ENCODE measurements around the gene CD80.
"Not testable (repeated sequence)": the region's sequence is repeated elsewhere in the genome, so short reads cannot be mapped to it uniquely, and the experiment has no call there.

CD80 gene

DNA sequence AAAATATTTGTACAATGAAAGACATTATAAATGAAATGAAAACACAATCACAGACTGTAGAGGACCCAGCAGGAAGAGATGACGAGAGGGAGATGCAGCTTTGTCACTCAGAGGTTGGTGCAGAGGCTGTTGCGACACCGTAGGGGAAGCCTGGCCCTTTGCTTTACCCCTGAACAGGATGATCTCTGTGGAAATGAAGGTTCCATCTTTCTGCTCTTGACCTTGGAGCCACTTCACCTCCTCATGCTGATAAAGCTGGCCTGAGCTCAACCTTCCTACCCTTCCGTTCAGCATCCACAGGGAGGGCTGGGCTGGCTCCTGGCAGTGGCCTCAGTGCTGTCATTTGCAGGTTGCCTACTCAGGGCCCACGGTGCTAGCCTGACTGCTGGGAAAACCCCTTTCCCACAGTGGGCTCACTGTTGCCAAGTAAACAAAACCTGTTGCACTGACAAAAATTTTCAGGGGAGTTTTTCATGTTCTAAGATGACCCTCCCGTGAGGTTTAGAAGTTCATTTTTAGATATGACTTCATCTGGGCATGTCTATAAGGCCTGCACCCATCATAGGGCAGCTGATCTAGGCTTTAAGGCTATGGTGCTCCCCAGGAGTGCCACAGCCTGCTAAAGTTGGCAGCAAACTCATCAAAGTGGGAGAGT, 3.0 kb upstream of the CD80 start:
- Histone ChIP-seq H3K9me3 (ENCODE audit: control insufficient read depth in 2 of 2, low read length in 2 of 2) (no peaks in the 10 kb centered on the region), H3K27me3 (ENCODE audit: control insufficient read depth in 2 of 2, insufficient read depth in 2 of 2, low read length in 2 of 2) (no peaks in the 10 kb centered on the region), H3K4me3 (ENCODE audit: low read length in 2 of 2) (no peak overlapping the region), H3K9ac (ENCODE audit: low read depth in 1 of 2, low read length in 2 of 2) (no peak overlapping the region), H3K4me1 (ENCODE audit: control insufficient read depth in 2 of 2, insufficient read depth in 2 of 2, low read length in 2 of 2) (no peaks in the 10 kb centered on the region), H3K27ac (ENCODE audit: low read depth in 2 of 2, low read length in 2 of 2) (no peak overlapping the region), H3K36me3 (ENCODE audit: control insufficient read depth in 2 of 2, insufficient read depth in 2 of 2, low read length in 2 of 2) (no peaks in the 10 kb centered on the region)

DNA sequence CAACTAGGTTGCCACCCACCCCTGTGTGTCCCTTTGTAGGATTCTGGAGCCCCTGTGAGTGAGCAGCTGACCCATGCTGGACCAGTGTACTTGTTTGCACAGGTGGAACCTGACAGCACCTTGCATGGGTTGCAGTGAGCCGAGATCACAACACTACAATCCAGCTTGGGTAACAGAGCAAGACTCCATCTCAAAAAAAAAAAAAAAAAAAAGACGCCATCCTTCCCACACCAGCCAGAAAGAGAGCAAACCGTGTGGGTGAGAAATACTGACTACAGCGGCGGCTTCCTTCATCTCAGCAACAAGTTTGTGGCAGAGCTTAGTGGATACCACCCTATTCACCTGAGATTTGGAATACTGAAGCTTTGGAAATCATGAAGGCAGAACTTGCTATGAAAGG, 746 bp upstream of the CD80 start:
- H3K27ac ChIP-seq (ENCODE audit: low read depth in 2 of 2, low read length in 2 of 2) = no peak overlapping the region

DNA sequence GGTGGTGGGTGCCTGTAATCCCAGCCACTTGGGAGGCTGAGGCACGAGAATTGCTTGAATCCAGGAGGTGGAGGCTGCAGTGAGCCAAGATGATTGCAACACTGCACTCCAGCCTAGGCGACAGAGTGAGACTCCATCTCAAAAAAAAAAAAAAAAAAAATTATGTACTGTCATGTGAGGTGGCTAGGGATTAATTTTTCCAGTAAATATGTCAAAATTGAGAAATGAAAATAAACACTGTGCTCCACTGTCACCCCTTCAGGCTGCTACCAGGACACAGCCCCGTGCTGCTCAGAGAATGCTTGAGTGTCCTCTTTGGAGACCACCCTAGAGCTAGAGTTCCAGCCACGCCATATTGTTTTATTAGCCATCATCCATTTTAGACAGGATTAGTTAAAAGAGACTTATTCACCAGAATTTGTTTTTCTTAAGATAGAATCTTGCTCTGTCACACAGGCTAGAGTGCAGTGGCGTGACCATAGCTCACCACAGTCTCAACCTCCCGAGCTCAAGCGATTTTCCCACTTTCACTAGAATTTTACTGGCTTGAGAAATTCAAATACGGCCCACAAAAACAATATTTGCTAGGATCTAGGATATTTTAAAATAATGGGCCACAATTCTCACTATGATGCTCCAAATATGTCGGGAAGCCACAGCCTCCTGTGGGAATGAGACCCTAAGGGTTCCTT, 642 bp downstream of the CD80 start:
- no peaks in the 10 kb centered on the region for H3K4me1 ChIP-seq (ENCODE audit: control insufficient read depth in 2 of 2, insufficient read depth in 2 of 2, low read length in 2 of 2)
- H3K27ac ChIP-seq (ENCODE audit: low read depth in 2 of 2, low read length in 2 of 2) = no peak overlapping the region

More for the DNA sequence above, 746 bp upstream of the CD80 start:
- Histone ChIP-seq H3K9ac (ENCODE audit: low read depth in 1 of 2, low read length in 2 of 2) (no peak overlapping the region), H3K4me3 (ENCODE audit: low read length in 2 of 2) (no peak overlapping the region), H3K9me3 (ENCODE audit: control insufficient read depth in 2 of 2, low read length in 2 of 2) (no peaks in the 10 kb centered on the region), H3K36me3 (ENCODE audit: control insufficient read depth in 2 of 2, insufficient read depth in 2 of 2, low read length in 2 of 2) (no peaks in the 10 kb centered on the region), H3K4me1 (ENCODE audit: control insufficient read depth in 2 of 2, insufficient read depth in 2 of 2, low read length in 2 of 2) (no peaks in the 10 kb centered on the region), H3K27me3 (ENCODE audit: control insufficient read depth in 2 of 2, insufficient read depth in 2 of 2, low read length in 2 of 2) (no peaks in the 10 kb centered on the region)

DNA sequence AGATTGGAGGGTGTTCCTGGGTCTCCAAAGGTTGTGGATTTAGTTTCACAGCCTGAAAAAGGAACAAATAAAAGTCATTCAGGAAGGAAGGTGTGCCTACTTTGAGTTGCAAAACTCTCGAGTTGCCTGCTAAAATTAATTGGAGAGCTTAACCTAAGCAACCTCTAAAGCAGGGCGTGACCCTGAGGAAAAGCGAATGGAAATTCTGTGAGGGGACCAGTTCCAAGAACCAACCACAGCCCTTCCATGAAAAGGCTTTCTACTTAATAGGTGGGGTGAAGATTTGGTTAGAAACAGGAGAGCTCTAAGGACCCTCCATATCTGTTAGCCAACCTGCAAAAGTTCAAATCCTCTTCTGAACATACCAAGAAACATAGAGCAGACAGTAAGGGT, 1.5 kb downstream of the CD80 start:
- H3K4me3 ChIP-seq (ENCODE audit: low read length in 2 of 2) = no peak overlapping the region
- no peaks in the 10 kb centered on the region for H3K27me3 ChIP-seq (ENCODE audit: control insufficient read depth in 2 of 2, insufficient read depth in 2 of 2, low read length in 2 of 2)
- H3K36me3 ChIP-seq (ENCODE audit: control insufficient read depth in 2 of 2, insufficient read depth in 2 of 2, low read length in 2 of 2) = no peaks in the 10 kb centered on the region
- no peak overlapping the region for H3K27ac ChIP-seq (ENCODE audit: low read depth in 2 of 2, low read length in 2 of 2)
- no peak overlapping the region for H3K9ac ChIP-seq (ENCODE audit: low read depth in 1 of 2, low read length in 2 of 2)
- no peaks in the 10 kb centered on the region for H3K9me3 ChIP-seq (ENCODE audit: control insufficient read depth in 2 of 2, low read length in 2 of 2)
- H3K4me1 ChIP-seq (ENCODE audit: control insufficient read depth in 2 of 2, insufficient read depth in 2 of 2, low read length in 2 of 2) = no peaks in the 10 kb centered on the region

More for the DNA sequence above, 642 bp downstream of the CD80 start:
- peak overlapping the region in 1 of 2 donors; percentile 44 for H3K4me3 ChIP-seq (ENCODE audit: low read length in 2 of 2)
- H3K9ac ChIP-seq (ENCODE audit: low read depth in 1 of 2, low read length in 2 of 2) = peak overlapping the region in 1 of 2 donors; percentile 2
- H3K36me3 ChIP-seq (ENCODE audit: control insufficient read depth in 2 of 2, insufficient read depth in 2 of 2, low read length in 2 of 2) = no peaks in the 10 kb centered on the region
- H3K27me3 ChIP-seq (ENCODE audit: control insufficient read depth in 2 of 2, insufficient read depth in 2 of 2, low read length in 2 of 2) = no peaks in the 10 kb centered on the region
- no peaks in the 10 kb centered on the region for H3K9me3 ChIP-seq (ENCODE audit: control insufficient read depth in 2 of 2, low read length in 2 of 2)

DNA sequence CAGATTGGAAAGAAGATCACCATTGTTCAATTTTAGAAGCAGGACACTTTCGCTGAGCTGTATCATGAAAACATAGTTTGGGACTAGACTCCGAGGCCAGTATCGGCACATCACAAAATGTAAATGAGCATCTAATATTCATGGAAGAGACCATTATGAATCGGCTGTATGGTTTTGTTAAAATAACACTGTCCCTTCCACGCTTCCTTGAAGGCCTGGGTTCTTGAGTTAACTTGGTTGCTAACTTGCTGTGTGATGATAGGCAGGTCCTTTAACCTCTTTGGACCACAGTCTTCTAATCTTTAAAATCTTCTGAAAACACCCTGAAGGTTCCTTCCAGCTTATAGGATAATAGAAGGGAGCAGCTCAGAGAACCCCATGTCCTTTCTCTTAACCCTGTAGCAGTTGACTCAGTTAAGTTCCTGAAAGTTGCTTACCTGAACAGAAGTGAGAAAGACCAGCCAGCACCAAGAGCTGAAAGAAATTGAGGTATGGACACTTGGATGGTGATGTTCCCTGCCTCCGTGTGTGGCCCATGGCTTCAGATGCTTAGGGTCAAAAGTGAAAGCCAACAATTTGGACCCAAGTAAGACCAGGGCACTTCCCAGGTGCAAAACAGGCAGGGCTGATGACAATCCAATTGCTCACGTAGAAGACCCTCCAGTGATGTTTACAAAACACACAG, 2.1 kb downstream of the CD80 start:
- H3K4me3 ChIP-seq (ENCODE audit: low read length in 2 of 2) = no peak overlapping the region

DNA sequence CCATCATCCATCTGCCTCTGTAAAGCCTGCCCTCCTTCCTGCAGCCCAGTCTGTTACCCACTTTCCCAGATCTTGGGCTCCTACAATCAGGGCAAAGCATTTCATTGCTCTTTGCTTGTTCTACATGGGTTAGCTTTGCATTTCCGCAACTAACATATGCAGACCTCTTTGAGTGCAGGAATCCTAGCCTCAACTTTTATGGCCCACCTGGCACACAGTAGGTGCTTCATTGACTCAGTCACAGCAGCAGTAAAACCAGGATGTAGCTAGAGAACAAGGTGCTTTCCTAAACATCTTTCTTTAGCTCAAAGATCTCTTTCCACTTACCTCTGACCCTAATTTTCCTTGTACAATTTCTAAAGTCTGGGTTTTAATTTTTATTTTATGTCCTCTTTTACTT, 3.5 kb downstream of the CD80 start:
- no peaks in the 10 kb centered on the region for H3K27me3 ChIP-seq (ENCODE audit: control insufficient read depth in 2 of 2, insufficient read depth in 2 of 2, low read length in 2 of 2)
- H3K9me3 ChIP-seq (ENCODE audit: control insufficient read depth in 2 of 2, low read length in 2 of 2) = no peaks in the 10 kb centered on the region
- no peak overlapping the region for H3K4me3 ChIP-seq (ENCODE audit: low read length in 2 of 2)
- H3K36me3 ChIP-seq (ENCODE audit: control insufficient read depth in 2 of 2, insufficient read depth in 2 of 2, low read length in 2 of 2) = no peaks in the 10 kb centered on the region
- H3K27ac ChIP-seq (ENCODE audit: low read depth in 2 of 2, low read length in 2 of 2) = no peak overlapping the region
- H3K9ac ChIP-seq (ENCODE audit: low read depth in 1 of 2, low read length in 2 of 2) = no peak overlapping the region
- no peaks in the 10 kb centered on the region for H3K4me1 ChIP-seq (ENCODE audit: control insufficient read depth in 2 of 2, insufficient read depth in 2 of 2, low read length in 2 of 2)

More for the DNA sequence above, 2.1 kb downstream of the CD80 start:
- Histone ChIP-seq H3K27me3 (ENCODE audit: control insufficient read depth in 2 of 2, insufficient read depth in 2 of 2, low read length in 2 of 2) (no peaks in the 10 kb centered on the region), H3K36me3 (ENCODE audit: control insufficient read depth in 2 of 2, insufficient read depth in 2 of 2, low read length in 2 of 2) (no peaks in the 10 kb centered on the region), H3K27ac (ENCODE audit: low read depth in 2 of 2, low read length in 2 of 2) (no peak overlapping the region), H3K4me1 (ENCODE audit: control insufficient read depth in 2 of 2, insufficient read depth in 2 of 2, low read length in 2 of 2) (no peaks in the 10 kb centered on the region), H3K9me3 (ENCODE audit: control insufficient read depth in 2 of 2, low read length in 2 of 2) (no peaks in the 10 kb centered on the region), H3K9ac (ENCODE audit: low read depth in 1 of 2, low read length in 2 of 2) (no peak overlapping the region)

DNA sequence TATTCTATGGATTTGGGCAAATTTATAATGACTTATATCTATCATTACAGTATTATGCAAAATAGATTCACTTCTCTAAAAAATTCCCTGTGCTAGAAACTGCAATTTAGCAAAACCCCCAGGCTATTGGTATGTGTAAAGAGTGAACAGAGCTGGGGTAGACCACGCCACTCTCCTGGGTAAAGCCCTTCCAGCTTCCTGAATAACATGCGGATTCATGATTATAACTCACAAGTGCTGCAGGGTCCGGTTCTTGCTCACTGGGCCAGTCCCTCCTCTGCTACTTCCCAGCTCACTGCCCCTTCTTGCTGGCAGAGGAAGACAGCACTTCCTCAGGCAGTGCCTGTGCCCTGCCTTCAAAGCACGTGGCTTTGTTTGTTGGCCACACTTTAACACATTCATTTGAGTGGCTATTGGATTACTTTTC, 4.1 kb downstream of the CD80 start:
- Histone ChIP-seq H3K27me3 (ENCODE audit: control insufficient read depth in 2 of 2, insufficient read depth in 2 of 2, low read length in 2 of 2) (no peaks in the 10 kb centered on the region), H3K9ac (ENCODE audit: low read depth in 1 of 2, low read length in 2 of 2) (no peak overlapping the region), H3K9me3 (ENCODE audit: control insufficient read depth in 2 of 2, low read length in 2 of 2) (no peaks in the 10 kb centered on the region), H3K4me3 (ENCODE audit: low read length in 2 of 2) (no peak overlapping the region), H3K36me3 (ENCODE audit: control insufficient read depth in 2 of 2, insufficient read depth in 2 of 2, low read length in 2 of 2) (no peaks in the 10 kb centered on the region), H3K4me1 (ENCODE audit: control insufficient read depth in 2 of 2, insufficient read depth in 2 of 2, low read length in 2 of 2) (no peaks in the 10 kb centered on the region), H3K27ac (ENCODE audit: low read depth in 2 of 2, low read length in 2 of 2) (no peak overlapping the region)

DNA sequence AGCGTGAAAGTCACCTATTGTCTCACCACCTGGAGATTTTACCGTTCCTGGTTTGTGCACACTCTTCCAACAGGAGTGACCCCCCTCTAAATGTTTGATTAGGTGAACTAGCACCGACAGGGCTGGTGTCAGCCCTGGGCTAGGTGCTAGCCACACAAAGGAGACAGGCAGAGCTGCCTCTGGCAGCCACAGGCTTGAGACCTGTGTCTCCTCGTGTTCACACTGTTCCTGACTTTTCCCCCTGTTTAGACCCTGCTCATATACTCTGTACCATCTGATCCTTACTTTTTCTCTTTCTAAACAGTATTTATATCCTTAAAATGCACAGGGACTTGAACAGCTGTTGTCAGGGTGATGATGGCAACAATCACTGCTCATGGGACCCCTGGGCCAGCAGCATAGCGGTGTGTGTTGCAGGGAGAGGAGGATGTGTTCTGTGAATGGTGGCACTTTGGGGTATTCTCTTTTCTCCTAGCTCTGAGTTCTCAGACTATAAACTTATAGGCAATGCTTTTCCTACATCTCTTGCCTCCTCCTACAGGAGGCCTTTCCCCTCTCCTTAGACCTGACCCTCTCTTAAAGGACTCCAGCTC, 5.5 kb downstream of the CD80 start:
- Histone ChIP-seq H3K4me1 (ENCODE audit: control insufficient read depth in 2 of 2, insufficient read depth in 2 of 2, low read length in 2 of 2) (no peaks in the 10 kb centered on the region), H3K27me3 (ENCODE audit: control insufficient read depth in 2 of 2, insufficient read depth in 2 of 2, low read length in 2 of 2) (no peaks in the 10 kb centered on the region), H3K9ac (ENCODE audit: low read depth in 1 of 2, low read length in 2 of 2) (no peak overlapping the region), H3K4me3 (ENCODE audit: low read length in 2 of 2) (no peak overlapping the region), H3K27ac (ENCODE audit: low read depth in 2 of 2, low read length in 2 of 2) (no peak overlapping the region), H3K9me3 (ENCODE audit: control insufficient read depth in 2 of 2, low read length in 2 of 2) (no peaks in the 10 kb centered on the region), H3K36me3 (ENCODE audit: control insufficient read depth in 2 of 2, insufficient read depth in 2 of 2, low read length in 2 of 2) (no peaks in the 10 kb centered on the region)

DNA sequence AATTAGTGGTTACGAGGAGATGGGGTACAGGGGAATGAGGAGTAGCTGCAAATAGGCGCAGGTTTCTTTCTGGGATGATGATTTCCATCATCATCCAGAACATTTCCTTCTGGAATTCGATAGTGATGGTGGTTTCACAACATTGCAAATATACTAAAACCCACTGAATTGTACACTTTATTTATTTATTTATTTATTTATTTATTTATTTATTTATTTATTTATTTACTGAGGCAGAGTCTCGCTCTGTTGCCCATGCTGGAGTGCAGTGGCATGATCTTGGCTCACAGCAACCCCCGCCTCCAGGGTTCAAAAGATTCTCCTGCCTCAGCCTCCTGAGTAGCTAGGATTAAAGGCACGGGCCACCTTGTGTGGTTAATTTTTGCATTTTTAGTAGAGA, 6.5 kb downstream of the CD80 start:
- not testable (repeated sequence) for H3K36me3 ChIP-seq (ENCODE audit: control insufficient read depth in 2 of 2, insufficient read depth in 2 of 2, low read length in 2 of 2); H3K9me3 ChIP-seq (ENCODE audit: control insufficient read depth in 2 of 2, low read length in 2 of 2); H3K4me1 ChIP-seq (ENCODE audit: control insufficient read depth in 2 of 2, insufficient read depth in 2 of 2, low read length in 2 of 2); H3K27me3 ChIP-seq (ENCODE audit: control insufficient read depth in 2 of 2, insufficient read depth in 2 of 2, low read length in 2 of 2); H3K9ac ChIP-seq (ENCODE audit: low read depth in 1 of 2, low read length in 2 of 2); H3K27ac ChIP-seq (ENCODE audit: low read depth in 2 of 2, low read length in 2 of 2); H3K4me3 ChIP-seq (ENCODE audit: low read length in 2 of 2)

DNA sequence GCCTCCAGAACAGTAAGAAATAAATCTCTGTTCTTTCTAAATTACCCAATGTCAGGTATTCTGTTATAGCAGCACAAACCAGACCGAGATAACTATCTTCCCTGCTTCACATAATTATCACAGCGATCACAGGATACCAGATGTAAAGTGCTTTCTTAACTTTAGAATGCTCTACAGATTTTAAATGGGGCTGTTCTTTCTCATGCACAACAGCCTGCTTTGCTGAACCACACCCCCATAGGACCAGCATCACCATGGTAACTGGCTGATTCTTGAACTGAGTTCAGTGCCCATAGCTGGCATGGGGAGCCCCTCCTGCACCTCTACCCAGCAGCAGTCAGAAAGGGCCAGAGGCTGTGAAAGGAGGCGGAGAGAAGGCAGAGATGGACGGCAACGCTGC, 7.8 kb downstream of the CD80 start:
- Histone ChIP-seq H3K4me3 (ENCODE audit: low read length in 2 of 2) (no peak overlapping the region), H3K27ac (ENCODE audit: low read depth in 2 of 2, low read length in 2 of 2) (no peak overlapping the region), H3K36me3 (ENCODE audit: control insufficient read depth in 2 of 2, insufficient read depth in 2 of 2, low read length in 2 of 2) (no peaks in the 10 kb centered on the region), H3K4me1 (ENCODE audit: control insufficient read depth in 2 of 2, insufficient read depth in 2 of 2, low read length in 2 of 2) (no peaks in the 10 kb centered on the region), H3K9me3 (ENCODE audit: control insufficient read depth in 2 of 2, low read length in 2 of 2) (no peaks in the 10 kb centered on the region), H3K27me3 (ENCODE audit: control insufficient read depth in 2 of 2, insufficient read depth in 2 of 2, low read length in 2 of 2) (no peaks in the 10 kb centered on the region), H3K9ac (ENCODE audit: low read depth in 1 of 2, low read length in 2 of 2) (no peak overlapping the region)

All from mucosa of rectum (tissue), 2 donors.